Smooth muscle cell of the umbilical artery (primary cell): ENCODE data around the gene TM2D3. TPM values are rescaled to one million over a fixed set of nuclear protein-coding genes. Genes with fewer than 3 reads are reported as not detected.

ENCODE experiments used
- total RNA-seq: library from RNA; depleted of rRNA; stranded (reverse); fragments of >200 nt; gene quantifications from 2 replicates; pipeline ENCODE4 v1.2.3, GENCODE V29; 2014

The TM2D3 gene
- total RNA-seq, result 30.1 and 42.5 TPM in 2 replicates

GRCh38 chr15:101652098-101652785 lies at the start of gene TM2D3:
Gene TM2D3 (minus strand): TSS chr15:101652381. CDS start chr15:101652361, 20 bp downstream.

Other genes with a start within 250 kb of the TM2D3 start
- 1.2 and 3.2 TPM in 2 replicates for gene PCSK6, start 162.7 kb downstream of the TM2D3 start, total RNA-seq
- 13.9 and 14.3 TPM in 2 replicates for gene TARS3, start 72.1 kb upstream of the TM2D3 start, total RNA-seq
- not detected in 2 replicates for gene OR4F6, start 151.1 kb upstream of the TM2D3 start, total RNA-seq
- gene OR4F15, start 159.8 kb upstream of the TM2D3 start, total RNA-seq, result 0.05 TPM in 1 of 2 replicates, not detected in the other